GM12874 (cell line): ENCODE measurements around the gene CERKL.

Source experiments
- TF ChIP-seq, protein P1 (sequence below): IDR thresholded peaks from 2 replicates; pipeline ENCODE4 v1.5.1; 2011; ENCODE audit warnings: low read depth, mild to moderate bottlenecking, control low read depth, low read length, moderate library complexity; ENCODE audit not compliant: insufficient read depth

Gene CERKL

DNA sequence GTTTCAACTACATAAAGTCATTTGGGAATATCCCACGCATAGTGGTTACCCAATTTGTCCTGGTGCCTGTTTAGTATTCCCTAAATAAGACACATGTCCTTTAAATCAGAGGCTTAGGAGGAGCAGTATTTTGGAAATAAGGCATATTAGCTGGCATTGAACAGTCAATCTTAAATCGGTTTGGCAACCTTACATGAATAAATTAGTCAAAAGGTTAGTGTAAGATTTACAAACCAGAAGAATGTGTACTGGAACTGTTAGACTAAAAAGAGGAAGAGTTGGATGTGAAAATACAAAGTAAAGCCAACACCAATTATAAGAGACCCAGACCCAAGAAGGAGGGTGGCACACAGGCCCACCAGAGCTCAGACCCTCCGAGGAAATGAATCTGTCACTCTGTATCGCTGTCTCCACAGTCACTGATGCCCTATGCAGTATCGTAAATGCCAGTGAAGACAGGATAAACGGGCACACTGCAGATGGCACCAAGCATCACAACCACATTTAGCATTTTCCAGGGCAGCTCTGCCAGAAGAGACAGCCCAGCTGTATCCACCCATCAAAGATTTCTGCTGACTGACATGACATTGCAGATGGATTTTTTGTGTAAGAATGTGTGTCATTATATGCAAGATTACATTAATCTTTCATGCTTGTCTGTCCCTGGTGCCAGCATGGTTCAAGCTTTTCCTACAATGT, 90.4 kb downstream of the CERKL start:
- TF ChIP-seq, protein P1, sequence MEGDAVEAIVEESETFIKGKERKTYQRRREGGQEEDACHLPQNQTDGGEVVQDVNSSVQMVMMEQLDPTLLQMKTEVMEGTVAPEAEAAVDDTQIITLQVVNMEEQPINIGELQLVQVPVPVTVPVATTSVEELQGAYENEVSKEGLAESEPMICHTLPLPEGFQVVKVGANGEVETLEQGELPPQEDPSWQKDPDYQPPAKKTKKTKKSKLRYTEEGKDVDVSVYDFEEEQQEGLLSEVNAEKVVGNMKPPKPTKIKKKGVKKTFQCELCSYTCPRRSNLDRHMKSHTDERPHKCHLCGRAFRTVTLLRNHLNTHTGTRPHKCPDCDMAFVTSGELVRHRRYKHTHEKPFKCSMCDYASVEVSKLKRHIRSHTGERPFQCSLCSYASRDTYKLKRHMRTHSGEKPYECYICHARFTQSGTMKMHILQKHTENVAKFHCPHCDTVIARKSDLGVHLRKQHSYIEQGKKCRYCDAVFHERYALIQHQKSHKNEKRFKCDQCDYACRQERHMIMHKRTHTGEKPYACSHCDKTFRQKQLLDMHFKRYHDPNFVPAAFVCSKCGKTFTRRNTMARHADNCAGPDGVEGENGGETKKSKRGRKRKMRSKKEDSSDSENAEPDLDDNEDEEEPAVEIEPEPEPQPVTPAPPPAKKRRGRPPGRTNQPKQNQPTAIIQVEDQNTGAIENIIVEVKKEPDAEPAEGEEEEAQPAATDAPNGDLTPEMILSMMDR: no peak

DNA sequence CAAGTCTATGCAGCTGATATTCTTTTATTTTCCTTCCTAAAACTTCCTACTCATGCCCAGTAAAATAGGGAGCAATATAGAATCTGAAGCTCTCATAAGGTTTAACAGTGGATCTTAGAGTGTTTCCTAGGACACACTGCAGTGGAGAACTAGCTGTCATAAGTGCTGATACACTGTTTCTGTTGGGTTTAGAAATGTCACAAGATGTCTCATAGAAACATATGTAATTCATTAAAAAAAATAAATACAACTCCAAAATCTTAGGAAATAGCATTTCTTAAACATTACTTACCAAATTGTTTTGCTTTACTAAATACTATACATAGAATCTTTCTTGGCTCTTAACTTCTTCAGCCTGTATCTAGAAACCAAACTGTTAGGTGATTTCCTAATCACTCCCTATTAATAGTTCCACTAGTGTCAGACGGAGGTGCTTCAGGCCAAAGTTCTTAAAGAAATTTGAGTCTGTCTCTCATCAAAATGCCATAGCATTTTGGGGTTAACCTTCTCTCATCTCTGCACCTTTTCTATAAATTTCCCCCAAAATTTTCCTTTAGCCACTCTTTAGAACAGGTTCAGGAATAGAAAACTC, 93.7 kb downstream of the CERKL start:
- TF ChIP-seq, protein P1: no peak

DNA sequence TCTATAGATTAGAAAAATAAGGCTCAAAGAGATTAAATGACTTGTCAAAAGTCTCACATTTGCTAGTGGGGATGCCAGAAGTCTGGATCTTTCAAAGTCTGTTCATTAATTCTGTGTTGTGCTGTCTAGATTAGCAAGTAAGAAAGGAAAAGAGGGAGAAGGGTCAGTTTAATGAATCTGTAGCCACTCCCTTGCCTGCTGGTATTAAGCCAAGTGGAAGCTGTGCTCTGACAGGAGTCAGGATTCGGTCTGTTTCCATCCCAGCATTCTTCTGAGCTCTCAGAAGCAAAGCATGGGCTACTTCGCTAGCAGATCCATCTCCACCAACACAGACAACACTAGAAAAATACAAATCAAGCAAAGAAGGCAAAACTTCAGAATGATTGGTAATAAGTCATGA, 98.5 kb downstream of the CERKL start:
- TF ChIP-seq, protein P1: no peak

DNA sequence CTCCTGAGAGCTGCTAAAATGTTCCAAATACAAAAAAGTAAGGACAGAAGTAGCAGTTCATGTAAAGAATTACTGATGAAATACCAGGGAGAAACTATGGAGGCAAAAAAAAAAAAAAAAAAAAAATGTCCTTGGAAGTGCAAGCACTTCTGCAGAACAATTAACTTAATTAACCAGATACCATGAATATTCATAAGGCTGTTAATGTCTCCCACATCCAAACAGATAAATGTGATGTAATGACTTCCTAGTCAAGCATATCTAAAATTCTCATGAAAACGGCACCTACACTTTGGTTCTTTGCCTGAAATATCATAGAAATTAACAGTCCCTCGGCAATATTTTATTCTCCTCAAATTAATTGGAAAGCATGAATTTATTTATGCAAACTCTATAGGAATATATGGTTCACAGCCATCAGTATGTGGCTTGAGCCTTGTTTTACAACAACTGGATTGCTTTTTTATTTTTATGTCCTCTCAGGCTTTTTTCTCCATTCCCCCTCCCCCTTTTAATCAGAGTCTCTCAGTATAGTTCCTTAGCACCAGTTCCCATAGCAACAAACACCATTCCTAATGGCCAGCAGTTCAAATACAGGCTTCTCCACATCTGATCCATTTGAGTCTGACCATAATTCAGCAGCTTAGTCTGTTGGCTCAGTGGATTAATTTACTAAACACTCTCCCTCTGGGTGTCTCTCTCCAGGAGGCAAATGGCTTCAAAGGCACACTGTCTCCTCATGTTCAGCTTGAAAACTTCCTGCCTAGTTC, 102.7 kb downstream of the CERKL start:
- TF ChIP-seq, protein P1: no peak

DNA sequence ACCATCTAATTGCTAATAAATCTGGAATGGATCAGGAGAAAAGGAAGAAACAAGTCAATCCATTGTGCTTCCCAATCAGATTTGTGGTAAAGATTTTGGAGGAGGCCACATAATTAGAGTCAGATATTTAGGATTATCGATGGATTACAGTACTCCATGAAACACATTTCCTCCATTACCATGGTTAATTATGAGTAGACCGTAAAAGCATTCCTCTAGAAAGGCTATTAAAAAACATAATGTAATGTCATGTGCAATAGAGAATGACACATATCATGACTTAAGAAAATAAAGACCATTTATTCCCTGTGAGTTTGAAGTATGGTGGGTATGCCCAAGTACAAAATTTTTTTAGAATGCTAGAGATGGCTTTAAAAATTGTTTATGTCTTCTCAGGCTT, 103.7 kb downstream of the CERKL start:
- TF ChIP-seq, protein P1: no peak

DNA sequence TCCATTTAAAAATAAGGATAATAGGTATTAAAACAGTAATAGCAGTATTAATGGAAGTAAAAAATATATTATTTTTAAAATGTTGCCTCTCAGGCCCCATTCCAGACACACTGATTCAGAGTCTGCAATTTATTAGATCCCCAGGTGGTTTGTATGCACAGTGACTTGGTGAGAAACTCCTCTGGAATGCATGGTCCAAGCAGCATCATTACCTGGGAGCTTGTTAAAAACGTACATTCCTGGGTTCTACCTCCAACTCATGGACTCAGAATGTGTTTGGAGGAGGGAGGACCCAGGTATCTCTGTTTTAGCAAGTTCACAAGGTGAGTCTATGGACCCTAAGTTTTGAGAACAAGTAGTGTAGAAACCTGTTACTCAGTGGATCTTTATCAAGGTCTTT, 104.1 kb downstream of the CERKL start:
- TF ChIP-seq, protein P1: no peak

DNA sequence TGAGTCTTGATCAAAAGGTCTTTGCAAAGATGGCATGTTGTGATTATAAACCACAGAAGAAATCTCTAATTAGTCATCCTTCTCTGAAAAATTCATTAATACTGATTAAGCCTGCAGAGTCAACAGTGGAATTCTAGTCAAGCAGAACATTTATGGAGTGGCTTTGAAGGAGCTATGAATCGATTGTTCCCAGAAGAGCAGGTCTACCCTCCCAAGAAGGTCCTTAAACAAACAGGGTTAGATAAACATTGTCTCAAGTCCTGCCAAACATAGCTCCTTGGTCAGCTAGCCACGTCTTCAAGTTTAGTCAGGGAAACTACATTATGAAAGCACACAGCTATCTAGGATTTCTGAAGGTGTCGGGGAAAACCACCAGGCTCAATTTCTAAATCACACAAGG, 110.8 kb downstream of the CERKL start:
- TF ChIP-seq, protein P1: no peak
